Glutamatergic neuron (in vitro differentiated cells): ENCODE measurements around the gene SPATA6. TPM values are rescaled to one million over a fixed set of nuclear protein-coding genes. Genes with fewer than 3 reads are reported as not detected.

Source experiments
- DNase-seq: peaks from one replicate; pipeline ENCODE4 v3.0.0; 2022
- H3K27ac Mint-ChIP-seq: one replicate; pipeline ENCODE4 v1.8.0; 2020; ENCODE audit warnings: mild to moderate bottlenecking, mixed read lengths, inconsistent platforms; ENCODE audit not compliant: unreplicated experiment
- H3K27me3 Mint-ChIP-seq: one replicate; pipeline ENCODE4 v1.8.0; 2020; ENCODE audit warnings: mild to moderate bottlenecking, moderate library complexity, mixed read lengths, inconsistent platforms; ENCODE audit not compliant: unreplicated experiment
- H3K36me3 Mint-ChIP-seq: one replicate; pipeline ENCODE4 v1.8.0; 2020; ENCODE audit warnings: mild to moderate bottlenecking, mixed read lengths, inconsistent platforms; ENCODE audit not compliant: unreplicated experiment
- H3K4me1 Mint-ChIP-seq: one replicate; pipeline ENCODE4 v1.8.0; 2020; ENCODE audit warnings: mild to moderate bottlenecking, low read depth, mixed read lengths, inconsistent platforms; ENCODE audit not compliant: unreplicated experiment
- H3K4me3 Mint-ChIP-seq: one replicate; pipeline ENCODE4 v1.8.0; 2020; ENCODE audit warnings: mild to moderate bottlenecking, mixed read lengths, inconsistent platforms; ENCODE audit not compliant: unreplicated experiment
- H3K9me3 Mint-ChIP-seq: one replicate; pipeline ENCODE4 v1.8.0; 2020; ENCODE audit warnings: mild to moderate bottlenecking, moderate library complexity, mixed read lengths, inconsistent platforms; ENCODE audit not compliant: unreplicated experiment
- CTCF ChIP-seq: fragments of 200-600 bp; sonication (generic); IDR thresholded peaks from one replicate; pipeline ENCODE4 v1.5.0; 2021; ENCODE audit not compliant: partially characterized antibody, unreplicated experiment
- total RNA-seq: library from RNA; stranded (reverse); fragmentation: NEBNext Ultra II Directional; extraction: Animal tissue kit (Norgen Biotek cat#: 25700); gene quantifications from one replicate; pipeline ENCODE4 v1.2.1, GENCODE V29; 2021; ENCODE audit not compliant: unreplicated experiment

The SPATA6 gene
- total RNA-seq, 1 donor from 2014 or later = 11.3 TPM

GRCh38 chr1:48248356-48248755, 223.6 kb downstream of the SPATA6 start:
- Mint-ChIP-seq H3K27me3 (peaks cover 2% of the 10 kb centered on the region), H3K4me3 (no peak overlapping the region), H3K27ac (no peak overlapping the region), H3K4me1 (no peaks in the 10 kb centered on the region), H3K9me3 (peaks cover 2% of the 10 kb centered on the region), H3K36me3 (no peaks in the 10 kb centered on the region)
- no peak for TF ChIP-seq CTCF
- DNase-seq = no peak

GRCh38 chr1:48246727-48247126, 225.3 kb downstream of the SPATA6 start:
- Mint-ChIP-seq H3K4me3 (no peak overlapping the region), H3K27me3 (peaks cover 2% of the 10 kb centered on the region), H3K36me3 (no peaks in the 10 kb centered on the region), H3K4me1 (no peaks in the 10 kb centered on the region), H3K27ac (no peak overlapping the region), H3K9me3 (peaks cover 2% of the 10 kb centered on the region)
- DNase-seq = no peak
- no peak for TF ChIP-seq CTCF

Other genes starting within 250 kb of the SPATA6 start
- not detected for gene SLC5A9, start 249.5 kb downstream of the SPATA6 start, total RNA-seq